CD14-positive monocyte (primary cell): ENCODE measurements around the gene ANO2. TPM values are rescaled to one million over a fixed set of nuclear protein-coding genes. Genes with fewer than 3 reads are reported as not detected.

Experiments used
- DNase-seq, 3 donors: peaks; one replicate each; pipeline ENCODE4 v3.0.0-alpha.2; 2011 to 2022
- H2AFZ ChIP-seq: 2 replicates; pipeline ENCODE4 v1.6.0; 2012; ENCODE audit warnings: mild to moderate bottlenecking, low read depth, low read length, inconsistent platforms; ENCODE audit not compliant: insufficient read depth, poor library complexity, severe bottlenecking
- H3K27ac ChIP-seq, 2 donors: 1 replicate in 1 of 2; 2 replicates in 1 of 2; pipeline ENCODE4 v1.5.1; 2012 to 2013; ENCODE audit warnings: low read length in 2 of 2, control low read depth in 1 of 2, inconsistent platforms in 1 of 2, low read depth in 1 of 2, mild to moderate bottlenecking in 1 of 2
- H3K27me3 ChIP-seq, 2 donors: one replicate each; pipeline versions ENCODE4 v1.6.0 to v1.6.1; 2011 to 2013; ENCODE audit warnings: low read length in 2 of 2; ENCODE audit not compliant: control insufficient read depth in 2 of 2, insufficient read depth in 2 of 2
- H3K36me3 ChIP-seq, 2 donors: replicated peaks in 1 of 2; 1 replicate in 1 of 2; 2 replicates in 1 of 2; pipeline versions ENCODE4 v1.5.1 to v1.6.1; 2012 to 2013; ENCODE audit warnings: low read length in 2 of 2, control low read depth in 1 of 2, inconsistent platforms in 1 of 2, mild to moderate bottlenecking in 1 of 2; ENCODE audit not compliant: insufficient read depth in 2 of 2, control insufficient read depth in 1 of 2
- H3K4me1 ChIP-seq, 2 donors: 1 replicate in 1 of 2; 2 replicates in 1 of 2; pipeline versions ENCODE4 v1.5.1 to v1.6.1; 2012 to 2013; ENCODE audit warnings: low read length in 2 of 2, control low read depth in 1 of 2, inconsistent platforms in 1 of 2, mild to moderate bottlenecking in 1 of 2, moderate library complexity in 1 of 2; ENCODE audit not compliant: insufficient read depth in 2 of 2, control insufficient read depth in 1 of 2
- H3K4me2 ChIP-seq: replicated peaks from 2 replicates; pipeline ENCODE3; 2012; ENCODE audit warnings: low read length, moderate library complexity, mild to moderate bottlenecking; ENCODE audit not compliant: poor library complexity, severe bottlenecking; ENCODE audit errors: extremely low read depth
- H3K4me3 ChIP-seq, 3 experiments: fragments of 200-600 bp in 1 of 3; sonication (generic) in 1 of 3; replicated peaks in 1 of 3; 1 replicate in 2 of 3; 2 replicates in 1 of 3; pipeline ENCODE4 v1.5.1; 2011 to 2013; ENCODE audit warnings: low read length in 3 of 3, mild to moderate bottlenecking in 3 of 3, control low read depth in 2 of 3, low read depth in 2 of 3, inconsistent platforms in 1 of 3, moderate library complexity in 1 of 3
- H3K79me2 ChIP-seq: 2 replicates; pipeline ENCODE4 v1.6.0; 2012; ENCODE audit warnings: mild to moderate bottlenecking, control low read depth, inconsistent platforms, low read length, moderate library complexity; ENCODE audit not compliant: insufficient read depth
- H3K9ac ChIP-seq: 2 replicates; pipeline ENCODE4 v1.6.0; 2017; ENCODE audit warnings: low read length, mild to moderate bottlenecking; ENCODE audit not compliant: insufficient read depth, poor library complexity, severe bottlenecking
- H3K9me3 ChIP-seq, 2 donors: replicated peaks in 1 of 2; 1 replicate in 1 of 2; 2 replicates in 1 of 2; pipeline versions ENCODE4 v1.5.1 to v1.6.1; 2012 to 2013; ENCODE audit warnings: low read length in 2 of 2, control low read depth in 1 of 2; ENCODE audit not compliant: control insufficient read depth in 1 of 2, insufficient read depth in 1 of 2
- H4K20me1 ChIP-seq: 2 replicates; pipeline ENCODE4 v1.6.0; 2012; ENCODE audit warnings: mild to moderate bottlenecking, low read length, control low read depth, moderate library complexity; ENCODE audit not compliant: insufficient read depth
- H3K27ac Mint-ChIP-seq, 7 donors: one replicate each; pipeline ENCODE4 v1.8.0; 2020; ENCODE audit warnings: mild to moderate bottlenecking in 7 of 7, mixed read lengths in 7 of 7, moderate library complexity in 6 of 7, inconsistent platforms in 2 of 7
- H3K27me3 Mint-ChIP-seq, 3 donors: one replicate each; pipeline ENCODE4 v1.8.0; 2021 to 2022; ENCODE audit warnings: low read depth in 3 of 3, mild to moderate bottlenecking in 3 of 3, mixed read lengths in 3 of 3, moderate library complexity in 3 of 3, inconsistent platforms in 1 of 3
- H3K36me3 Mint-ChIP-seq, 2 donors: one replicate each; pipeline ENCODE4 v1.8.0; 2020; ENCODE audit warnings: mixed read lengths in 2 of 2, inconsistent platforms in 1 of 2, mild to moderate bottlenecking in 1 of 2
- H3K4me1 Mint-ChIP-seq: one replicate; pipeline ENCODE4 v1.8.0; 2020; ENCODE audit warnings: mild to moderate bottlenecking, mixed read lengths
- H3K4me3 Mint-ChIP-seq, 2 donors: one replicate each; pipeline ENCODE4 v1.8.0; 2020; ENCODE audit warnings: mild to moderate bottlenecking in 2 of 2, mixed read lengths in 2 of 2, moderate library complexity in 1 of 2
- H3K9me3 Mint-ChIP-seq, 7 donors: one replicate each; pipeline ENCODE4 v1.8.0; 2020 to 2022; ENCODE audit warnings: mixed read lengths in 7 of 7, mild to moderate bottlenecking in 6 of 7, moderate library complexity in 6 of 7, inconsistent platforms in 2 of 7
- CTCF ChIP-seq: fragments of 200-600 bp; IDR thresholded peaks from one replicate; pipeline ENCODE4 v1.8.0; 2022; ENCODE audit warnings: antibody characterized with exemption, mild to moderate bottlenecking
- WGBS: methylation state at CpG from one replicate; pipeline ENCODE4 v1.1.5; 2013; ENCODE audit warnings: missing lambda C conversion rate; ENCODE audit not compliant: insufficient coverage; 5-methylcytosine and 5-hydroxymethylcytosine counted together
- intact Hi-C, 2 donors: fragments of 100-400 bp; cut with micrococcal nuclease; formaldehyde crosslinking; loops; one replicate each; pipeline versions ENCODE4 v1.15.0 to v1.15.1; 2023
- polyA plus RNA-seq, 3 donors: library from polyadenylated mRNA; depleted of rRNA in 1 of 3; unstranded in 2 of 3; stranded (reverse) in 1 of 3; fragments of 300-500 nt in 2 of 3; fragments of >200 nt in 1 of 3; fragmentation: Illumina TruSeq in 2 of 3; gene quantifications; 1 replicate in 2 of 3; 2 replicates in 1 of 3; pipeline ENCODE4 v1.2.3, GENCODE V29; 2012 to 2021

The ANO2 gene
- polyA plus RNA-seq, 3 donors, result not detected

GRCh38 chr12:5708371-5708770, 236.7 kb downstream of the ANO2 start:
- no peaks in the 10 kb centered on the region for H3K4me1 Mint-ChIP-seq
- no peak overlapping the region for H3K4me3 ChIP-seq
- no peaks in the 10 kb centered on the region for H3K4me1 ChIP-seq
- H4K20me1 ChIP-seq, result no peaks in the 10 kb centered on the region
- no peaks in the 10 kb centered on the region for H3K36me3 Mint-ChIP-seq
- no peak overlapping the region for H3K27ac Mint-ChIP-seq
- H3K9me3 ChIP-seq, result no peaks in the 10 kb centered on the region
- no peaks in the 10 kb centered on the region for H3K36me3 ChIP-seq
- no peaks in the 10 kb centered on the region for H3K79me2 ChIP-seq
- H3K9me3 Mint-ChIP-seq, result peaks cover 0 to 2% (median 0%) of the 10 kb centered on the region in 7 donors
- H3K4me3 Mint-ChIP-seq, result no peak overlapping the region
- no peak for TF ChIP-seq CTCF
- no peak overlapping the region for H2AFZ ChIP-seq
- no peak for DNase-seq
- no peak overlapping the region for H3K27ac ChIP-seq
- peaks cover 0 to 5% (median 0%) of the 10 kb centered on the region in 3 donors for H3K27me3 Mint-ChIP-seq
- H3K27me3 ChIP-seq, result no peaks in the 10 kb centered on the region
- intact Hi-C loops, result no loop called here
- no peak overlapping the region for H3K9ac ChIP-seq
- no peak overlapping the region for H3K4me2 ChIP-seq

- intact Hi-C loops, result no loop called here
- Histone ChIP-seq H3K4me3 (no peak overlapping the region), H3K27me3 (no peaks in the 10 kb centered on the region), H3K4me1 (no peaks in the 10 kb centered on the region), H3K36me3 (no peaks in the 10 kb centered on the region), H4K20me1 (no peaks in the 10 kb centered on the region), H3K79me2 (no peaks in the 10 kb centered on the region), H3K9ac (no peak overlapping the region), H3K4me2 (no peak overlapping the region), H3K27ac (no peak overlapping the region), H2AFZ (no peak overlapping the region), H3K9me3 (no peaks in the 10 kb centered on the region)
- DNase-seq, result no peak
- H3K9me3 Mint-ChIP-seq, result peaks cover 0 to 2% (median 0%) of the 10 kb centered on the region in 7 donors
- peaks cover 0 to 2% (median under 1%) of the 10 kb centered on the region in 3 donors for H3K27me3 Mint-ChIP-seq
- TF ChIP-seq CTCF, result no peak
- no peaks in the 10 kb centered on the region for H3K36me3 Mint-ChIP-seq
- 88% methylated on average over 3 of the region's 4 CpGs for WGBS
- H3K4me1 Mint-ChIP-seq, result no peaks in the 10 kb centered on the region
- H3K27ac Mint-ChIP-seq, result no peak overlapping the region
- no peak overlapping the region for H3K4me3 Mint-ChIP-seq
Measured at GRCh38 chr12:5706247-5706646, 238.8 kb downstream of the ANO2 start.
